Suprapubic skin (tissue), 4 donors: ENCODE results near the gene HBP1. TPM values are rescaled to one million over a fixed set of nuclear protein-coding genes. Genes with fewer than 3 reads are reported as not detected.

Experiments used
- total RNA-seq, 4 donors: library from RNA; depleted of rRNA; stranded (reverse); fragments of >200 nt; gene quantifications; one replicate each; pipeline ENCODE4 v1.1.0, GENCODE V29; 2016

Gene HBP1
- total RNA-seq, 4 donors from 2014 or later = 101 to 207 (median 138) TPM

Other genes with a start within 250 kb of the HBP1 start
- gene PRKAR2B, start 124.3 kb upstream of the HBP1 start, total RNA-seq = 10 to 100 TPM in 1 of 4 donors, 1 to 10 TPM in 3; 4.2 to 10.8 (median 6.2) TPM